Dedifferentiated amniotic fluid mesenchymal stem cell (primary cell): ENCODE data around the gene PSMB10.

Experiments used
- DNase-seq: peaks from one replicate; pipeline ENCODE4 v3.0.0-alpha.2; 2016; ENCODE audit errors: extremely low spot score

PSMB10 gene

DNA sequence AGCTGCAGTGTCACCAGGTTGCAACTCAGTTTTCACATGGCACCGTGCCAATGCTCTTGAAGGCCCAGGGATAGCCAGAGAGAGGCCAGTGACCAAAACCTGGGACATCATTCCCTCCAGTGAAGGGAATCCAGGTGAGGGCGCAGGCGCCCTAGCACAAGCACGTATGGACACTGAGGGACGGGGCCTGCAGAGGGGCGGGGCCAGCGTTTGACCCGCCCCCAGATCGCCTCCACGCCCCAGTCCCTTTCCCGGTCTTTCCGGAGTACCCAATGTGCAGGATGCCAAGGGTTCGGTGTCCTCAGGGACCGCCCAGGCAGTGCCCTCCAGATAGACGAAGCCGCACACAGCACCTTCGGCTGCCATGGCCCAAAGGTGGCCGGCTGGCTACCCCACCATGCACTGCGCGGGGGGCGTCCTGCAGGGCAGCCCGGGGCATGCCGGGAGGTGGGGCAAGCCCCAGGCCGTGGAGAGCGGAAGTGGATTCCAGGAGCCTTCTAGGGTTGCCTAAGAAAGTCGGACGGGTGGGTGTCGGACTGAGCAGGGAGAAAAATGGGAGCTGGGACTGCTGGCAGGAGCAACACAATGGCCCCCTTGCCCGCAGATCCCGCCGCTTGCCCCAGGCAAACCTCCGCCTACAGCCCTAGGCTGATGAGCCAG is 27.1 kb upstream of the PSMB10 start:
- no peak for DNase-seq

DNA sequence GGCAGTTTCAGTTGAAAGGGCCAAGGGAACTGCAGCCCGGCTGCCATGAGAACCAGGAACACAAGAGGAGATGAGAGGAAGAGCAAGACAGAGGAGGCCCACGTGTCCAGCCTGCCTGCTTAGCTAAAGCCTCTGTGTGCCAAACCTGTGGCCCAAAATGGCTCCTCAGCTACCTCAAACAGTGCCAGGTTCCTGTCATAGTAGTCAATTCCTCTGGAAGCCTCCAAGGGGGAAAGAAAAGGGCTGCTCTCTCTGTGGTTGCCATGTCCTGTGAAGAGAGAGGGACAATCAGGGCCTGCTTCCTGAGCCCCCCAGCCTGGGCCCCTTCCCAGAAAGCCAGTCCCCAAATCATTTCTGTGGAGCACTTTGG is 26.6 kb upstream of the PSMB10 start:
- no peak for DNase-seq

DNA sequence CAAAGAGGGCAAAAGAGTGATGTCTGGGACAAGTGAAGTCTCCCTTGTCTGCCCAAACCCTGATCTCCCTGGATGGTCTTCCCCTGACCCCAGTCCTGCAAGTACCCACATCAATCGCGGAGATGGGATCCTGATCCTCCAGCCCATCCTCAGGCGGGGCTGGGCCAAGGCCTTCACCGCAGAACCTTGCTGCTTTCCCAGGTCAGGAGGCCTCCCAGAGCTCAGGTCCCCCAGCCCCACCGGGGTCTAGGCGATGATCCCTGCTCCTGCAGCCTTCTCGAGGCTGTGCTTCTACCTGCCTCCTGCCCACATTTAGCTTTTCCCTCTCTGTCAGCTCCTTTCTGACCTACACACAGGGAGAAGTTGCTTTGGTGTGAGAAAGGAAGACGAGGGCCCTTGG is 25.5 kb upstream of the PSMB10 start:
- DNase-seq = no peak

DNA sequence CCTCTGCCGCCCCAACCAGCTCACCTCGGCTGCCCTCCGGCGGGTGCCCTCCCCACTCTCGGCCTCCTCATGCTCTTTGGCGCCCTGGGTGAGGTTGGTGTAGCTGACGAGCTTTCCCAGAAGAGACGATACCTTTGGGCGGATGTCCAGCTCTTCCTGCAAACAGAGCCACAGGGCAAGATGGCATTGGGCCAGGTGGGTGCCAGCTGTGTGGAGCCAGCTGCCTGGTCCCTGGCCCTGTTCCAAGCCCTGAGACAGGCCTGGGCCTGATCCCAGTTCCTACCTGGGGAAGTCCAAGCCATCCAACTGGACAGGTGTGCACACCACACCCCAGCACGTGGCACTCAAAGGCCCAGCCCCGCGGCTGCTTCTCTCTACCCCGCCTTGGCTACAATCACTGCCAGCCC is 24.9 kb upstream of the PSMB10 start:
- DNase-seq = no peak

DNA sequence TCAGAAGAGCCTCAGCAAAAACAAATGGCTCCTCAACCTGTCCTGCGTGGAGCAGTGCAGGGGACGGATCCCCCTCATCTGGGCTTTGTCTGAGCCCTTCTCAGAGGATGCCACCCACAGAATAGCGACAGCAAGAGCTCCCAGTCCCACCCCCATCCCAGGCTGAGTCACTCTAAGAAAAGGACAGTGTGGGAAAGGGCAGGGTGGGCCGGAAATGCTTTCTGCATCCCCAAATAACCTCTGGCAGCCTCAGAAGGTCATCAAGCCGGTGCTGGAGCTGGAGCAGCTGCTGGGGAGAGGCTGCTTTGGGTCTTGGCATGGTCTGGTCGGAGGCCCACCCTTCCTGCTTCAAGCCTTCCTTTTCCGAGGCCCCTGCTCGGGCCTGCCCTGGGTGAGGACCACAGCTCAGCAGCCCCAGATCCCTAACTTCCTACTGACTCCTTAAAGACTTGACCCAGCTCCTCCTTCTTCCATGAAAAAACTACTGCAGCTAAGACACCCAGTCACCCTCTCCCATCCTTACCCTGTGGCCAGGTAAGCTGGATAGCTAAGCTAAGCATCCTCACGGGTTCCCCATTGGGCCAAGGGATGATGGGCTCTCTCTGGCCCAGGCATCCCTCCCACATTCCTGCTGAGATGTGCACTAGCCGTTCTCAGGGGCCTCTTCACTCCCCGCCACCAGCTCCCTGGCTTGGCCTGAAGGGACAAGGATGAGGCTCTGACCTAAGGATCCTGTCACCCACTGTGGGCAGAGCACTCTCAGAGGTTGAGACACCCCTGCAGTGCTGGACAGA is 23.1 kb upstream of the PSMB10 start:
- DNase-seq = peak; percentile 31

DNA sequence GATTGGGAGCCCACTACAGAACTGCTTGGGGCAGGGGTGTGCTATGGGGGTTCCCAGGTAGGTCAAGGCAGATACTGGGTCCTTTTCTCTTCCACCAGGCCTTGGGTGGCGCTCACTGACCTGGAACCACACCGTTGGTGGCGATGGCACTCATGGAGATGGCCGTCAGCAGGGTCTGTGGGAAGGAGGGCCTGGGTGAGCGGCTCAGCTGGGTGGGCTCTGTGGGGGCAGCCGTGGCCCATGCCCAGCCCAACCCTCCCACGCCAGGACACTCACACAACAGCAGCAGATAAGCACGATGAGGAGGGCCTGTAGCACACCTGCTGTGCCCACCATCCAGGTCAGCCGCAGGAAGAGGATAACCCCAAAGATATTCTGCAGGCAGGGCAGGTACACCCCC is 21.0 kb upstream of the PSMB10 start:
- no peak for DNase-seq

DNA sequence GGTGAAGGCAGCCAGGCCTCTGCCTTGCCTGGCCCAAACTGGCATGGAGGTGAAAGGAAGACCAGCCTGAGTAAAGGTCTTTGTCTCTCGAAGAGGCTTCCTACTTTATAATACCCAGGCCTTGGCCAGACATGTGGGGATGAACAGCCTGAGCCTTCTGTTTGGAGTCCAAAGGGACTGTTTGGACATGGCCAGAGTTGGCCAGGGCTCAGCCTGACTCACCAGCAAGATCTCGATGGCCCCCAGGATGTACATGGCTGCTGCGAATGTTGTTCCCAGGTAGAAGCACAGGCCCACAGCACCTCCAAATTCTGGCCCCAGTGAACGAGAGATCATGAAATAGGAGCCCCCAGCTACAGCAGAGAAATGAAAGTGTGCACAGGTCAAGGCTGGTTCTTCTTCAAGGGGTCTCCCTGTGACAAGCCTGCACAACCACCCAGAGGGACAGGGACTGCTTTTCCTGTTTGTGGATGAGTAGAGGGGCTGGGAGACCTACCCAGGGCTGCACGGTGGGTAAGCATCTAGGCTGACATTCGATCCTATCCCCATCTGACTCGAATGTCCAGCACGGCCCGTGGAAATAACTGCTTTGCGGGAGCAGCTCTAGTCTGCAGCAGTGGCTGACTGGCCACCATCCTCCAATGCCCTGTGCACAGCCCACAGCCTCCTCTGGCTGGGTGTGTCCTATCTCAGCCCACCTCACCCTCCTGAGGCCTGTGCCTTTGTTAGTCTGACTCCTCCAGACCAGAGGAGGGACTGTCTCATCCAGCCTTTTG is 18.0 kb upstream of the PSMB10 start:
- DNase-seq = no peak

DNA sequence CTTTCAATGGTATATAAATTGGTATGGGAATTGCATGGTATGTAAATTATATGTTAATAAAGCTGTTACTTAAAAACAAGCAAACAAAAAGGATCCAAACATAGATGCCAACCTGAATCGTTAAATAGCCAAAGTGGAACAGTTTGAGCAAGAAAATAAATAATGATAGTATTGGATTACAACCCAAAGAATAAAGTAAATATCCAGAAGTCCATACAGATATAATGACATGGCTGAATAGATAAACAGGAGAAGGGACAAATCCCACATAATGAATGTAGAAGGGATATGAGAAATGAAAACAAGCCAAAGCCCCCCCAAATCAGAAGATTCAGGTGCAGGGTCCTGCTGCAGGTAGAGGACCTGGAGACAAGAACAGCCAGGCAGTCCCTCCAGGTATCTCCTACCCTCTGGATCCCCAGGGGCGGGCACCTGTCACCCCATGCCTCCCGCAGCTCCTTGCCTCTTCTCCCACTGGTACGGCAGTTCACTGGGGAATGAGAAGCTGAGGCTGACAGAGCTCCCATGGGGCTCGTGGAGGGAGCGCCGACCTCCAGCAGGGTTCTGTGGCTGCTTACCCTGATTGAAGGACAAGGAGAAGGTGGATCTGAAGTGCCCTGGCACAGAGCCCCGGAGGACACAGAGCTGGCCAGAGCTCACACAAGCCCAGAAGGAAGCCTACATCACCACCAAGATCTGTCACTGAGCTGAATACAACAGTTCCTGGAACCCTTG is 17.2 kb upstream of the PSMB10 start:
- no peak for DNase-seq

DNA sequence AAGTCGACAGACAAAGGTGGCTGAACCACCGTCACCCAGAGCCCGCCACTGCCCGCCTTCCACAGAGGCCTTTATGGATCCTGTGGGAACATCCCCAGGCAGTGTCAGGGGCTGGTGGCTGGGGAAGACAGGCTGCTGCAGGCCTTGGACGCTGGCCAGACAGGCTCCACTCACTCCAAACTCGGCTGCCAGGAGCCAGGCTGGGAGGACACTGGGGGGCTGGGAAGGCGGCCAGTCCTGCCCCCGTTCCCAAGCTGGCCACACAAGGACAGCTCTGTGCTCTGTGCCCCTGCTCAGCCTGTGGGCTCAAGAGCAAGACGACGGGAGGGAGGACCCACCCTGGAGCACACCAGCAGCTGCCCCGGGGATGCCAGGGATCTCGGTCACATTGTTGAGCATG is 14.8 kb upstream of the PSMB10 start:
- no peak for DNase-seq

DNA sequence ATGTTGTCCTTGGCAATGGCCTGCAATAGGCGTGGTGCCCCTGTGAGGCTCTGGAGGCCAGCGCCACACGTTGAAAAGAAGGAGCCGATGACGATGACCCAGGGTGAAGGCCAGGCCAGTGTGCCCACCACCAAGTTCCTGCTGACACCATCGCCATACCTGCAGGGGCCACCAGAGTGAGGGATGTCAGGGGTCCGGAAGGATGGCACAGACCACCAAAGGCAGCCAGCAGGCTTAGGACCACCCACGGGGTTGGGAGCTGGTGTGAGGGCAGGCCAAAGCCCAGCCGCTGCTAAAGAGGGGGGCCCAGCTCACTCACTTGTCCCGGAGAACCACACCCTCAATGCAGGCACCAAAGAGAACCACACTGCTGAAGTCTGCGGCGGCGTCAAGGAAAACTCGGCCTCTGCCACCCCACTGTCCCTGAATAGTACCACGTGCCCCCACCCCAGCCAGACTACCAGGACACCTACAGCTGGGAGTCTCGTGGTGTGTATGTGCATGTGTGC is 13.7 kb upstream of the PSMB10 start:
- no peak for DNase-seq

DNA sequence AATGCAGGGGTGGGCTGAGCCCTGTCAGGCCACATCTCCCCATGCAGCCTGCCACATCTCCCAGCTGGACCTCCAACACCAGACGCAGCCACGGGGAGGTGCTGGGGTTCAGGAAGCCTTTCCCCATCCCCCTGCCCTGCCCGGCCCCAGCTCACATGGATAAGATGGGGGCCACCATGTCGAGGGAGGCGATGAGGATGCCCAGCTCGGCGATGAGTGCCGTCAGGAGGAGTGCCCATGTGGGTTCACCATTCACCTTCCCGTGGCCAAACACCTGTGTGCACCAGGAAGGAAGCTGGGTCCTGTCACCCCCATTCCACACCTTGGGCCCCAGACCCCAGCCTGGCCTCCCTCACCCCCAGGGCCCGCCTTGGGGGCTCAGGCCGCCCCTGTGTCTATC is 13.0 kb upstream of the PSMB10 start:
- no peak for DNase-seq

DNA sequence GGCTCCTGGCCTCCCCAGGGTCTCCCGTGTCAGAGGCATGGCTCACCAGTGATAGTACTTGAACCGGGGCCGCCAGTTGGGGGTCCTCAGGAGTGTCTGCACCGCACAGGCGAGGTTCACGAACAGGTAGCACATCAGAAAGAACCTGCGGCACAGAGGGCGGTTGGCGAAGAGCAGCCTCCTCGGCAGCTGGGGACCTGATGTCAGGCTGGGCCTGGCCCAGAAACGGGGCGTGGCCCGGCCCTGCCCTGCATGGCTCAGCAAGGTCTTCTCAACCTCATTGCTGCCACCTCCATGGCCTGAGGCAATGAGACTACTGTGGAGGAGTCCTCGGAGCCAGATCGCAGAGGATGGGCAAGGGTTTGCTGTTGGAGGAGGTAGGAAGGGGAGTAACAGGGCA is 11.4 kb upstream of the PSMB10 start:
- DNase-seq = no peak

DNA sequence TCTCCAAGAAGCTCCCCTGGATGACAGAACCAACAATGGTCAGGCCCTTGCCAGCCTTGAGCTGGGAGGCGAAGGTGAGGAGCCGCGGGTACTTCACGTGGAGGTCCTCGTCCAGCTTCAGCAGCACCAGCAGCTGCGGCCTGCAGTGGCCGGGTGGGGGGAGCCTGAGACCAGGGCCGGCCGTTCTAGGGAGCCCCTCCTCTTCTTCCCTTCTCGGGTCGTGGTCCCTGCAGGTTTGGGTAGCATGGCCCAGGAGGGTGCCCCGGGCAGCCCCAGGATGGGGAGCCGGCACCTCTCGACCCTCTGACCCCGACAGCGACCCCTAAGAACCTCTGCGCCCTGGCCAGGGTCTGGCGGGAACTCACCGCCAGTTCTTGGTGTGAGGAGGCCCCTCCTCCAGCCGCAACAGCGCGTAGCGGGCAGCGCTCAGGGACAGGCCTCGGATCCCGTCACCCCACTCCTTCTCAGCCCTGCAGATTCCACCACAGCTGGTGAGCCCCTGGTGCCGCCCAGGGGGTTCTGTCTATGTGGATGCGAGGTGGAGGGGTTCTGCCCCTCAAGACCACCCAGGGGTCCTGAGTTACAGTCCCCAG is 10.4 kb upstream of the PSMB10 start:
- no peak for DNase-seq

DNA sequence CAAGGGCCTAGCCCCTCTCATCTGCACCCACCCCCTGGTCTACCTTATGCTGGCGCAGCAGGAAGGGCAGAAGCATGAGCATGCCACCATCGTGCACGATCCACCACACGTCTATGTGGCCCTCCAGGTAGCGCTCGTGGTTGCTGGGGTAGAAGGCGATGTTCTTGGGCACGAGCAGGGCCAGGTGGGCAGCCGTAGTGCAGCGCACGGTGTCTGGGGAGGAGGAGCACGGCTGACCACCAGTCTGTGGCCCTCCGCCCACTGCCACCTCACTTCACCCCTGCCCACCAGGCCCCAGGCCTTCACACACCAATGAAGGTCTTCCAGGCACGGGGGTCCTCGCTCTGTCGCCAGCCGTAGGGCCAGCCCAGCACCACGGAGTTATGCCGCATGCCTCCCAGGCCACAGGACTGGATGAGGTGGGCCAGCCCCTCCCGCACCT is 9.5 kb upstream of the PSMB10 start:
- DNase-seq = no peak

DNA sequence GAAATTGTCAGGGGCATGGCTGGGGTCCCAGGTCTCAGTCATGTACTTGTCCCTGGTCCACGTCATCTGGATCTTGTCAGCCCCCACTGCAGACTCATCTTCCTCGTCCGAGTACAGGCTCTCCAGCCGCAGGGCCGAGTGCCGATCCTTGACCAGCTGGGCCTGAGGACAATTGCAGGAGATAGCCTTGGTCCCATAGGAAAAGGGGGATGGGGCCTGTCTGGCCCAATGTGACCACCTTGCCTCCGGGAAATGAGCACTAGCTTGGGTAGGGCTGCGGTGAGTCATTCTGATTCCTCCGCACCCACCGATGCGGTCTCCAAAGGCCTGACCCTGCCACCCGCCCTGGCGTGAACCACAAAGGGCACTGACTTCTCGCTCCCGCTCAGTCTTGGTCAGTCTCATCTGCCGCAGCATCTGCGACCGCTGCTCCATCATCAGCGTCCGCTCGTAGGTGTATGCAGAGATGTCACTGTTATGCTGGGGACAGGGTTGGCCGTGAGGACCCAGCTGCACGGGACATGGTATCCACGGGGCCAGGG is 8.8 kb upstream of the PSMB10 start:
- no peak for DNase-seq

DNA sequence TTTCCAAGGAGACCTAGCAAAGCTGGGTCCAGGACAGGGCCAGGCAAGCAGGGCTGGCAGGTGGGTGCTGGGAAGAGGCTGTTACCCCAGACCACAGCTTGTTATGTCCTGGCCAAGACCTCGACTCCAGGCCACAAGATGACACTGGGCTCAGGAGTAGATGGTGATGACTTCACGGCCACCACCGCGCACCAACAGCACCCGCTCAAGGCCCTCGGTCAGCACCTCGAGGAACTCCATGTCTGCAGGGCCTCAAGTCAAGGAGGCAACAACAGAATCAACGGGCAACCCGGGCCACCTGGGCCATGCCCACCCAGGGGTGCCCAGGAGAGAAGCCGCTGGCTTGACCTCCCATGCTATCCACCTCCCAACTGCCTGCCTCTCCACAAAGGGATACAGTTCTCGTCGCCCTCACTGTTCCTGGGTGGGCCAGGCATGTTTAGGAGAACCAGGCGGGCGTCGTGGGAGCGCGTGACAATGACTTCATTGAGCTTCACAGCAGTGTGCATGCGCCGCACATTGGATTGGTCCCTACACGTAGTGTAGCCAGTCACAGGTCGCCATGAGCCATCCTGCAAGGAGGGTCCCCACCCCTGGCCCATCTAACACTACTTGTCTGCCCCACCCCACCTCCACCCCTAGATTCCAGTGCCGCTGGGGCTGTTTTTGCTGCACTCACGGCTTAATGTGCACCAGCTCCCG is 8.2 kb upstream of the PSMB10 start:
- no peak for DNase-seq

DNA sequence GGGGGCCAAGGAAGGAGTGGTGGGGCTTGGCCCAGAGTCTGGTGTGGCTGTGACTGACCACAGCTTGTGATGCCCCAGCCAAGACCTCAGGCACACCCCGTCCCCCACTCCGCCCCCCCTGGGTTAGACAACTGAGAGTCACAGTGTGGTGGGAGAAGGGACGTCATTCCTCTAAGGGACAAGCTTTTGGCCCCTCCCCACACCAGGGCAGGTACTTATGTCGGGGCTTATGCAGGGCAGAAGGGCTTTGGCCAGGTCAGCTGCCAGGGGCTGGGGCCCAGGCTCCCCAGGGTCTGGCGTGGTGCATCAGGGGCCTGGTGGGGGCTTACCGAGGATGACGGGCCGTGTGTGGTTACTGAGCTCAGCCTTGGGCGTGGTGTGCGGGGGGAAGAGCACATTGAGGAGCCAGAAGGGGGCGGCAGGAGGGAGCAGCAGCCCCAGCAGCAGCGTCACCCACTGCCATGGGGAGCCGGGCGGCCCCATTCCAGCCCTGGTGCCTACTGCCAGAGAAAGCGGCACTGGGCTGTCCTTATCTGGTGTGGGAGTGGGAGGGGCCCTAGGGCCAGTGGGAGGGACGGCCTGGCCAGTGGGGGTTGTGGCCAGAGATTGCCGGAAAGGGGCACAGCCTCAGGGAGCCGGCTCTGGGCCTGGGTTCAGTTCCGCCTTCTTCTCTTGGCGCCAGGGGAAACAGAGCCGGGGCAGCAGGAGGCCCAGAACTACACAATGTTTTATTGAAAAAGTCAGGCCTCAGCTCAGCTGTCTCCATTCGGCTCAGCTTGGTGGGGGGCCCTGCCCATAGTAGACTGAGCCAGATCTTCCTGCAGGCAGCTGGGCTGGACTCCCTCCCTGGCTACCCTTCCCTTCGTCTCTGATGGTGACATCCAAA is 7.2 kb upstream of the PSMB10 start, which contains the start of gene LCAT:
TSS of gene LCAT (minus strand) at position 502 of the 886 bp plus-strand sequence. CDS start at position 483, 19 bp downstream.
- DNase-seq = no peak

DNA sequence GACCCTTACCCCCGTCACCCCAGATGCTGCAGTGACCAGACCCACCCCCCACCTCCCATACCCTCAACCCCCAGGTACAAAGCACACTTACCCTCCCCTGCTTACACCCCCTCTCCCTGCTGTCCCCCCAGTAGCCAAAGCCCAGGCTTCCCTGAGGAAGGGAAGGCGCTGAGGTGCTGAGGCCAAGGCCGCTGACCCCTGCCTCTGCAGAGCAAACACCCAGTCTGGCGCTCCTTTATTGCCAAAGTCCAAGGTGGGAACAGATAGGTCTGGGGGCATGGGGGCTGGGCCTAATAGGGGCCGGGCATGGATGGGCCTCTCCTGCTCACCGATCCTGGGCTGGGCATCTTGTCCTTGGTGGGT is 6.6 kb upstream of the PSMB10 start:
- no peak for DNase-seq

DNA sequence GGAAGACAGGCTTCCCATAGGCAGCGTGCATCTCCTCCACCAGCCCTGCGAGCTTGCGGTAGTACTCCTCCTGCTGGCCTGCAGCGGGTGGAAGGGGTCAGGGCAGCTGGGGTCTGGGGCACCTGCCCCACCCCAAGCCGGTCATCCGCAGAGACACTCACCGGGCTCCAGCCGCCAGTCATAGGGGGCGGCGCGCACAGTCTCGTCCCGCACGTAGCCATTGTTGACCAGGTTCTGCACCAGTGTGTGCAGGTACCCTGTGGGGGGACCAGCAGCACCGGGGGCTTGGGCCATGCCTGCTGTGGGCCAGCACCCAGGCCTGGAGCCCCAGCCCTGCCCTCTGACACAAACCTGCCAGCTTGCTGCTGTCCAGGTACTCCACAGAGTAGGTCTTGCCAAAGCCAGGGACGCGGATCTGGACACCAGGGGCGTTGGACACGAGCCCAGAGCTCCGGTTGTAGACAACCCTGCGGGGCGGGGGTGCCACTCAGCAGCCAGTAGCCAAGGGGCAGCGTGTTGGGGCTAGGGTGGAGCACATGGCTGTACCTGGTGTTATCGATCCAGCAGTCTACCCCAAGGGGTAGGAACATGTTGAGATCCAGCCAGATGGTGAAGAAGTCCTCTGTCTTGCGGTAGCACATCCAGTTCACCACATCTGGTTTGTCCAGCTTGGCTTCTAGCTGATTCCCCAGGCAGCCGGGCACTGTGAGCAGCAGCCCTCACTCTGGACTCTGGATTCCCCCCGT is 6.0 kb upstream of the PSMB10 start:
- DNase-seq = no peak
